ENCODE results near the gene AACS.
"Not testable (repeated sequence)": the region's sequence is repeated elsewhere in the genome, so short reads cannot be mapped to it uniquely, and the experiment has no call there.

Gene AACS

GRCh38 chr12:125061229-125061628, 4.0 kb upstream of the AACS start:
- DNase-seq: no peak

DNA sequence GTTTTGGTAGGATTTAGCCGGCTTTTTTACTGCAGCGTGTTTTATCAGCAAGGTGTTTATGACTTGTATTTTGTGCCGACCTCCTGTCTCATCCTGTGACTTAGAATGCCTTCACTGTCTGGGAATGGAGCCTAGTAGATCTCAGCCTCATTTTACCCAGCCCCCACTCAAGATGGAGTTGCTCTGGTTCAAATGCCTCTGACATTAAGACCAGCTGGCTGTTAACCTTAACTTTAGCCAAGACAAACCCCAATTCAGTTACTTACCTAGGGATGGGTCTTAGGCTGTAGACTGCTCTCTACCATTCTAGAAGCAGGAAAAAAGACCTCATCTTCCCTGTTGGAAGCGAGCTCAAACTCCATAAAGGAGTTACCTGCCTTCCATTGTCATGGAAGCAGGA, 1.7 kb upstream of the AACS start:
- DNase-seq: not testable (repeated sequence)

- DNase-seq: no peak
These were observed 743 bp upstream of the AACS start for GRCh38 chr12:125064492-125064891.

DNA sequence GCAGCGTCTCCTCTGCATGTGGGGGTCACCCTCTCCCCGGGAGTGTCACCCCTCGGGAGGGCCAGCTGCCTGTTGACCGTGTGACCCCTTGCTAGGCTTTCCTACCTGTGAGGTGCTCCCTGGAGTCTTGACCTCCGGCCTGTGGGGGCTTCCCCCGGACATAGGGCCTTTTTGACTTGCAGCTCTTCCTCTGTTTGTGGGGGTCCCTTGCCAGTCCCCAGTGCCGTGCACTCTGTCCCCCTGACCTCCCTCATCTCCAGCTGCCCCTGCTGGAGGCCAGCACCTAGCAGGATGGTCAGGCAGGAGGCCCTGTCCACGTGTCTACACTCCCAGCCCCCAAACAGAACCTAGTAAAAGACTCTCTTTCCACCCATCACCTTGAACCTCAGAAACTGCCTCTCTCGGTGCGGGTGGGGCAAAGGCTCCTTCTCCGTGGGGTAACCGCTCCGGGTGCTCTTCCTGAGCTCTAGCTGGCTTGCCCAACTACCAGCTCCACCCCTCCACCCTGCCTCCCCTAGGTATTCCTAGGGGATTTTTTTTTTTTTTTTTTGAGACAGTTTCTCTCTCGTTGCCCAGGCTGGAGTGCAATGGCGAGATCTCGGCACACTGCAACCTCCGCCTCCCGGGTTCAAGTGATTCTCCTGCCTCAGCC, 810 bp downstream of the AACS start:
- DNase-seq: no peak

- DNase-seq: no peak
These were observed 3.2 kb downstream of the AACS start for GRCh38 chr12:125068391-125068790.

DNA sequence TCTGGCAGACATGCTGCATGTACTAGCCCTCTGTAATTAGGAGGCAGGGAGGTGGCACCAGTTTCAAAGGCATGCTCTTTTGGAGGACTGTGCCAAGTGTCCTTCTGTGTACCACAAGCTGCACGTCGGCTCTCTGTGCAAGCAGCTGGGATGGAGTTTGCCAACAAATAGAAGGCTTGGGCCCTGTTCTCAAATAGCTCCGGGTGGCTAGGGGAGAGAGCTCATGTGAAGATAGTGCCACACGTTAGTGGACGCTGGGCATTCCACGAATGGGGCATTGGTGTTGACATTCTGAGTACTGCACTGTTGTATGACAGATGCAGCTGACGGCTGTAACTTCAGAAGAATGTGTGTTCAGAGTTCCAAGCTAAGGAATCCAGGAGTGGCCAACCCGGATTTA, 4.4 kb downstream of the AACS start:
- DNase-seq: no peak

DNA sequence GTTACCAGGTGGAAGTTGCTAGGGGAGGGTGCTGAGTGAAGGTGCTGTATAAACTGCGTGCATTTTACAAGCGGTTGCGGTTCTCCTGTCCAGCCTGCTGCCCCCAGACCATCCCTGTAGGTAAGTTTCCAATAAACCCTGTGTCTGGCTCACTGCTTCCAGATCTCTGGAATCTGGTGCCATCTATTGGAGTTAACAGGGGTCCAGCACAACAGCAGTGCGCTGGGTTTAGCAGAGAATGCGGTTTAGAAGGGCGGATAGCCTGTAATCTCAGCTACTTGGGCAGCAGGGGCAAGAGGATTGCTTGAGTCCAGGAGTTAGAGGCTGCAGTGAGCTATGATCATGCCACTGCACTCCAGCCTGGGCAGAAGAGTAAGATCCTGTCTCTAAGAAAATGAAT, 4.9 kb downstream of the AACS start:
- DNase-seq: no peak

DNA sequence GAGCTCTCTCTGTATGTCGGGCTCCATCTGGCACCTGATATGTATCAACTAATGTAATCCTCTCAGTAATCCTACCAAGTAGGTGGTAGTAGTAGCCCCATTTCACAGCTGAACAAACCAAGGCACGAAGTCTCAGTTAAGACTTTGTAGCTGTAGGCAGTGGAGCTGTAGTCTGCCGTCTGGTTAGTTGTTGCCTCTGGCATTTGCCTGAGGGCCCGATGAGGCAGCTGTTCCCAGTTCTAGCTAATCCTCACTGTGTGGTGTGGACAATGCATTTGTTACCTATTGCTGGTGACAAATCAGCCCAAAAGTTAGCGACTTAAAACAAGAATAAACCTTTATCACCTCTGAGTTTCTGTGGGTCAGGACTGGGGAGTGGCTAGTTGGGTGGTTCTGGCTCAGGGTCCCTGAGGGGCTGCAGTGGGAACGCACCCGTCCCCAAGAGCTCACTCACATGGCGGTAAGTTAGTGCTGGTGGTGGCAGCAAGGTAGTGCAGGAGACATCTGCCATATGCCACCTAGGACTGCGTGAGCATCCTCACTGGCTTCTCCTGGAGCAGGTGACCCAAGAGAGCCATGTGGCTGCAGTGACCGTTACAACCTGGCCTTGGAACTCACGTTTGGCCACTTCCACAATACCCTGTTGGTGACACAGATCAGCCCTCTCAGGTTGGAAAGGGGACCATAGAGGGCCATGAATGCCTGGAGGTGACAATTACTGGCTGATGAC, 5.6 kb downstream of the AACS start:
- DNase-seq: no peak

- DNase-seq: no peak
These were observed 6.2 kb downstream of the AACS start for GRCh38 chr12:125071456-125071855.

DNA sequence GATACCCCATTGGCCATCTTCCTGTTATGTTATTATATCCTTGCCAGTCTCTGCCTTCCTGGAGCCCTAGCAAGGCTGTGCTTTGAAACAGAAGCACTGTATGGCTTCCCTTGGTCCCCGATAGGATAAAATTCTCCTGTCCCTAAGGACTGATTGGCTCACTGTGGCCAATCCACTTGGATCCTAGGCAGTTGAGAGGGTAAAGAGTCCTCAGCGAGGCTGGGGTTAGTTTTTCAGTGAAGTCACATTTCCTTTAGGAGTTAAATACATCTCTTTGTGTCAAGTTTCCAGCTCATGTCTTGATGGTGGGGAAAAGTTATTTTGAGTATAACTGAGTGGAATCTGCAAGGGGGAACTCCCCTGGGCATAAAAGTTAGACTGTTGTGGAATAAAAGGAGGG, 7.3 kb downstream of the AACS start:
- DNase-seq: no peak

DNA sequence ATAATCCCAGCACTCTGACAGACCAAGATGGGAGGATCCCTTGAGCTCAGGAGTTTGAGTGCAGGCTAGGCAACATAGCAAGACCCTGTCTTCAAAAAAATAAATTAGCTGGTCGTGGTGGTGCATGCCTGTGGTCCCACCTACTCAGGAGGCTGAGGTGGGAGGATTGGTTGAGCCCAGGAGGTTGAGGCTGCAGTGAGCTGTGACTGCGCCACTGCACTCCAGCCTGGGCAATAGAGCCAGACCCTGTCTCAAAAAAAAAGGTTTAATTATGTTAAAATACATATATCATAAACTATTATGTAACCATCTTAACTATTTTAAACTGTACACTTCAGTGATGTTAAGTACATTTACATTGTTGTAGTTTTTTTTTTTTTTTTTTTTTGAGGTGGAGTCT, 9.1 kb downstream of the AACS start:
- not testable (repeated sequence) for DNase-seq

DNA sequence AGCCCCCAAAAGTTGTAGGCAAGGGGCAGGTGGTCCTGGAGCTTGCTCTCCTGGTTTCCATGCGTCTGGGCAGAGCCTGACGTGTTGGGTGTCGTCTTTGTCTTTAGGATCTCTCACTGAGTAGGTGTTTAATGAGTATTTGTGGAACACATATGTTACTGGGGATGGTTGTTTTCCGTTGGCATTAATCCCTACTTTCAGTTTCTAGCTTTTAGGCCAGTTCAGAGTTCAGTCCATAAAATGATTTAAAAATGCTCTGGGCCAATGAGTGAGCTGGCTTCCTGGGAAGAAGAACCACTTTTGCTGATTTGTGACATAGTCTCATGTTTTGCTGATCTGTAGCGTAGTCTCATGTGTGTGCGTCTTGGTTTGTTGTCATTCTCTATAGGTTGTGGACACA, 10.9 kb downstream of the AACS start:
- no peak for DNase-seq

DNA sequence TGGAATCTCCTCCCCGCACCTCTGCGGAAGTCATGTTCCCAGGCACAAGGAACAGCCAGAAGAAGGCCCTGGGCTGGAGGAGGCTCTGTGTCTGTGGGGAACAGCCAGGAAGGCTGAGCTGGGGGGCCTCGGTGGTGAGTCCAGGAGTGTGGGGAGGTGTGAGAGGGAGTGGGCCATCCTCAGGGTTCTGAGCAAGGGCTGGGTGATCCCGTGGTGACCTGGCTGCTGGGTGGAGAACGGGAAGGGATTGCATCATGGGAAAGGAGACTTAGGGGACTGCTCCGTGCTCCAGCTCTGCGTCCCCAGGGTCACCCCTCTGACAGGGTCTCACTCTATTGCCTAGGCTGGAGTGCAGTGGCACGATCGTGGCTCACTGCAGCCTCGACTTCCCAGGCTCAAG, 13.8 kb downstream of the AACS start:
- no peak for DNase-seq

- DNase-seq: no peak
These were observed 14.7 kb downstream of the AACS start for GRCh38 chr12:125079648-125080645.

- DNase-seq: no peak
These were observed 16.2 kb downstream of the AACS start for GRCh38 chr12:125081427-125081826.

- no peak for DNase-seq
These were observed 17.8 kb downstream of the AACS start for GRCh38 chr12:125083072-125083471.

DNA sequence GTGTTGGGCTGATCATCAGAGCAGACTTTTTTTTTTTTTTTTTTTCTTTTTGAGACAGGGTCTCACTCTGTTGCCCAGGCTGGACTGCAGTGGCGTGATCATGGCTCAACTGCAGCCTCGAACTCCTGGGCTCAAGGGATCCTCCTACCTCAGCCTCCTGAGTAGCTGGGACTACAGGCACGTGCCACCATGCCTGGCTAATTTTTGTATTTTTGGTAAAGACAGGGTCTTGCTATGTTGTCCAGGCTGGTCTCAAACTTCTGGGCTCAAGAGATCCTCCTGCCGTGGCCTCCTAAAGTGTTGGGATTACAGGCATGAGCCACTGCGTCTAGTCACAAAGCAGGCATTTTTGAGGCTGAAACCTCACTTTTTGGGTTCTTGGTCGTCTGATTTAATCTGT, 23.0 kb downstream of the AACS start:
- DNase-seq: not testable (repeated sequence)

DNA sequence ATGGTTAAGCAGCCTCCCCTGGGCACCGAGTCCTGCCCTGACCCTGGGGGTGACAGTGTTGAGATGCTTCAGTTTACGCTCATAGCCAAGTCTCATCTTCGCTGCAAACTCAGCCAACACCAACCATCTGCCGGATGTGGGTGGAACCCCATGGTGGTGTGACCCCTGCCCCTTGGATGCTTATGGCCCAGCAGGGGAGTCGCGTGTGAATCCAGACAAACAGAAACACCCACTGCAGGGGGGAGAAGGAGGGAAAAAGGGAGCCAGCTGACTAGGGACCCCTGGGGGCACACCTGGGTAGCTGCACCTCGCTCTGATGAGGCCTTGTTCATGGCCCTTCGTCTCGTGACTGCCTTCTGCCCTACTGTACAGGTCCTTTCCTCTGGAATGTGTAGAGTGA, 23.8 kb downstream of the AACS start:
- no peak for DNase-seq

DNA sequence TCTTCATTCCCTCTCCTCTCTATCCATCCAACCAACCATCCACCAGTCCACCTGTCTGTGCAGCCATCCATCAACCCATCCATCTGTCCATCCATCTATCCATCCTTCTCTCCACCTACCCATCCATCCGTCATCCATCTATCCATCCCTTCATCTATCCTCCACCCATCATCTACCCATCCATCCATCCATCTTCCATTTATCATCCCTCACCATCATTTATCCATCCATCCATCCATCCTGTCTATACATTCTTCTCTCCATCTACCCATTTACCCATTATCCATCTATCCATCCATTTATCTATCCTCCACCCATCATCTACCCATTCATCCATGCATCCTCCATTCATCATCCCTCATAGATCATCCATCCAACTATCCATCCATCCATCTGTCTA, 24.4 kb downstream of the AACS start:
- no peak for DNase-seq

DNA sequence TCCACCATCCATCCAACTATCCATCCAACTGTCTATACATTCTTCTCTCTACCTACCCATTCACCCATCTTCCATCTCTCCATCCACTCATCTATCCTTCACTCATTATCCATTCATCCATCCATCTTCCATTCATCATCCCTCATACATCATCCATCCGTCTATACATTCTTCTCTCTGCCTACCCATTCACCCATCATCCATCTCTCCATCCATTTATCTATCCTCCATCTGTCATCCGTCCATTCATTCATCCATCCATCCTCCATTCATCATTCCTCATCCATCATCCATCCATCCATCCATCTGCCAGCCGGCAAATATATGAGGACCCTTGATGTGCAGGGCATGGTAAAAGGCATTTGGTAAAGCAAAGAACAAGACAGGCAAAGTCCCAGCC, 25.2 kb downstream of the AACS start:
- DNase-seq: no peak

DNA sequence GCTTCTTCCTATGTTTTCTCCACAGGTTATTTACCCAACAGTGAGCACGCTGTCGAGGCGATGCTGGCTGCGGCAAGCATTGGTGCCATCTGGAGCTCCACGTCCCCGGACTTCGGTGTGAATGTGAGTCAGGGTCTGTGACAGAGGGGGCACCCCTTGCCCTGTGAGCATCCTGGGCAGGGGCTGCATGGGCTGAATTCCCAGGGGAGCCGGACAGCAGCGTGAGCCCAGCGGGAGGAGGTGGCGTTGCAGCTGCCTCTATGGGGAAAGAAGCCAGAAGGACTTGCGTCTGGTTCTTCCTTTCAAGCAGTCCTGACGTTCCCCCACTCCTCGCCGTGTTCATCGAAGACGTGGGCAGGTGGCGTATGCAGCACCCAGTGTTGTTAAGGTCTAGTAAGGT, 26.2 kb downstream of the AACS start:
- no peak for DNase-seq

DNA sequence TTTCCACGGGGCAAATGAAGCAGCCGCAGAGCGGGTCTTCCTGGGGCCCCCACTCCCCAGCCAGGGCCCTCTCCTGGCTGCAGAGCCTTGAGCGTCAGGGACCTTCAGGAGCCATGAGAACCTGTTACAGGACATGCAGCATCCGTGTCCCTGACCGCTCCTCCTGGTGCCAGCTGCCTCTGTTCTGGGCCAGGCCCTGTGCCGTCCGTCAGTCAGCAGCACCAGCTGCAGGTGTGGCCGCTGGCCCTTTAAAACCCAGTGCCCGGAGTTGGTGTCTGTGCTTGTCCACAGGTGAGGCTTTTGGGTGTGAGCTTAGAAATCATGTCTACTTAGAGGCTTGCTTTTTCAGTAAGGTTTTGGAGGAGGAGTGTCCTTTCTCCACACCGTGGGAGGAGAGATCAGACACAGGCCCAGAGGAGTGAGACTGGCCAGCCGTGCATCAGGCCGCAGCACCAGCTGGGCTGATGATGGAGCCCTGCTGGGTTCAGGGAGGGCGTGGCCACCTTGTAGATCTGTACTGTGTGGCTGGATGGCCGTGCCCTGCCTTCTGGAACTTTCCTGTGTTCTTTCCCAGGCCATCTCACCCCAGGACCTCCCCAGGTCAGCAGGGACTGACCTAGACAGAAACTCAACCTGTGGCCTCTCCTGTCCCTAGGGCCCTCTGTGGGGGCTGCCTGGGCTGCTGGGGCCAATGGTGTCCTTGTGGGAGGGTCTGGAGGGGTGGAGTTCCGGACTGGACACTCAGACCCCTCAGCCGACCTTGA, 27.1 kb downstream of the AACS start:
- no peak for DNase-seq

Data from OCI-M1 (cell line).